Measurements from ENCODE around the gene MRPL58.
"Not testable (repeated sequence)": the region's sequence is repeated elsewhere in the genome, so short reads cannot be mapped to it uniquely, and the experiment has no call there.

The MRPL58 gene

GRCh38 chr17:75019710-75020109, 7.2 kb downstream of the MRPL58 start:
- no peak for DNase-seq

- DNase-seq: no peak
These were observed 8.1 kb downstream of the MRPL58 start for GRCh38 chr17:75020331-75021110.

GRCh38 chr17:75024686-75025397, 12.4 kb downstream of the MRPL58 start:
- no peak for DNase-seq

- DNase-seq: not testable (repeated sequence)
These were observed 12.9 kb downstream of the MRPL58 start for GRCh38 chr17:75025398-75025734.

GRCh38 chr17:75026650-75027049, 14.2 kb downstream of the MRPL58 start:
- DNase-seq: not testable (repeated sequence)

- DNase-seq: no peak
These were observed 17.7 kb downstream of the MRPL58 start for GRCh38 chr17:75030161-75030560.

GRCh38 chr17:75031972-75032719, 19.7 kb downstream of the MRPL58 start:
- no peak for DNase-seq

GRCh38 chr17:75032720-75033280, 20.3 kb downstream of the MRPL58 start:
- DNase-seq: no peak

GRCh38 chr17:75033346-75034235, 21.1 kb downstream of the MRPL58 start:
- DNase-seq: peak; percentile 40

GRCh38 chr17:75034236-75034908, 21.9 kb downstream of the MRPL58 start:
- peak; percentile 54 for DNase-seq

- peak; percentile 46 for DNase-seq
These were observed 24.3 kb downstream of the MRPL58 start for GRCh38 chr17:75036643-75037268.

- no peak for DNase-seq
These were observed 26.8 kb downstream of the MRPL58 start for GRCh38 chr17:75039238-75039637.

- DNase-seq: no peak
These were observed 29.3 kb downstream of the MRPL58 start for GRCh38 chr17:75041656-75042280.

- DNase-seq: not testable (repeated sequence)
These were observed 31.3 kb downstream of the MRPL58 start for GRCh38 chr17:75043789-75044188.

GRCh38 chr17:75044716-75045115, 32.2 kb downstream of the MRPL58 start:
- DNase-seq: no peak

GRCh38 chr17:75045946-75046406, 33.5 kb downstream of the MRPL58 start:
- not testable (repeated sequence) for DNase-seq

- peak; percentile 80 for DNase-seq
These were observed 34.2 kb downstream of the MRPL58 start, which contains the start of the genes ATP5PD and KCTD2 for GRCh38 chr17:75046407-75047289. TSS of gene ATP5PD (minus strand) at chr17:75046969. CDS start at chr17:75042650, 4,319 bp downstream. TSS of gene KCTD2 (plus strand) at chr17:75047225. CDS start at chr17:75047251, 26 bp downstream.

GRCh38 chr17:75047398-75048098, 35.1 kb downstream of the MRPL58 start:
- no peak for DNase-seq

Data from NCI-H2029 treated with DMSO at 0.1 percent for 48 hours (cell line).